DOHH2 (cell line): ENCODE data around the gene RNF125.

Experiments
- CTCF ChIP-seq: fragments of 200-600 bp; sonication (generic); IDR thresholded peaks from one replicate; pipeline ENCODE4 v1.5.1; 2014; ENCODE audit warnings: antibody characterized with exemption, mild to moderate bottlenecking, low read depth, low read length; ENCODE audit not compliant: poor library complexity, severe bottlenecking
- EZH2phosphoT487 ChIP-seq: fragments of 200-600 bp; sonication (generic); IDR thresholded peaks from 2 replicates; pipeline ENCODE4 v1.6.1; 2017; ENCODE audit warnings: borderline replicate concordance, mild to moderate bottlenecking, antibody characterized with exemption, low read length, moderate library complexity, mixed read lengths

GRCh38 chr18:32122039-32122438, 103.4 kb downstream of the RNF125 start:
- TF ChIP-seq CTCF (no peak), EZH2phosphoT487 (no peak)
